BE2C (cell line): ENCODE measurements around the gene TREML2.

Source experiments
- DNase-seq: peaks from one replicate; pipeline ENCODE4 v3.0.0-alpha.2; 2020
- H3K27me3 ChIP-seq: fragments of 250-450 bp; sonication (Bioruptor Pico); 2 replicates; pipeline ENCODE4 v1.5.1; 2020; ENCODE audit warnings: mild to moderate bottlenecking
- H3K36me3 ChIP-seq: fragments of 250-450 bp; sonication (Bioruptor Pico); 2 replicates; pipeline ENCODE4 v1.5.1; 2020; ENCODE audit warnings: mild to moderate bottlenecking
- H3K4me1 ChIP-seq: fragments of 250-450 bp; sonication (Bioruptor Pico); 2 replicates; pipeline ENCODE4 v1.5.1; 2020
- H3K4me3 ChIP-seq: 2 replicates; pipeline ENCODE4 v1.5.1; 2011; ENCODE audit warnings: low read depth, low read length
- H3K9me3 ChIP-seq: fragments of 250-450 bp; sonication (Bioruptor Pico); 2 replicates; pipeline ENCODE4 v1.5.1; 2020
- CTCF ChIP-seq: IDR thresholded peaks from 2 replicates; pipeline ENCODE4 v1.5.1; 2012; ENCODE audit warnings: mild to moderate bottlenecking, low read depth, low read length

TREML2 gene

GRCh38 chr6:41214559-41215238, 13.8 kb upstream of the TREML2 start:
- Histone ChIP-seq H3K4me3 (no peak overlapping the region), H3K9me3 (no peaks in the 10 kb centered on the region), H3K36me3 (no peaks in the 10 kb centered on the region), H3K4me1 (no peaks in the 10 kb centered on the region), H3K27me3 (peaks cover 17% of the 10 kb centered on the region)
- TF ChIP-seq CTCF, result no peak
- DNase-seq, result no peak

DNA sequence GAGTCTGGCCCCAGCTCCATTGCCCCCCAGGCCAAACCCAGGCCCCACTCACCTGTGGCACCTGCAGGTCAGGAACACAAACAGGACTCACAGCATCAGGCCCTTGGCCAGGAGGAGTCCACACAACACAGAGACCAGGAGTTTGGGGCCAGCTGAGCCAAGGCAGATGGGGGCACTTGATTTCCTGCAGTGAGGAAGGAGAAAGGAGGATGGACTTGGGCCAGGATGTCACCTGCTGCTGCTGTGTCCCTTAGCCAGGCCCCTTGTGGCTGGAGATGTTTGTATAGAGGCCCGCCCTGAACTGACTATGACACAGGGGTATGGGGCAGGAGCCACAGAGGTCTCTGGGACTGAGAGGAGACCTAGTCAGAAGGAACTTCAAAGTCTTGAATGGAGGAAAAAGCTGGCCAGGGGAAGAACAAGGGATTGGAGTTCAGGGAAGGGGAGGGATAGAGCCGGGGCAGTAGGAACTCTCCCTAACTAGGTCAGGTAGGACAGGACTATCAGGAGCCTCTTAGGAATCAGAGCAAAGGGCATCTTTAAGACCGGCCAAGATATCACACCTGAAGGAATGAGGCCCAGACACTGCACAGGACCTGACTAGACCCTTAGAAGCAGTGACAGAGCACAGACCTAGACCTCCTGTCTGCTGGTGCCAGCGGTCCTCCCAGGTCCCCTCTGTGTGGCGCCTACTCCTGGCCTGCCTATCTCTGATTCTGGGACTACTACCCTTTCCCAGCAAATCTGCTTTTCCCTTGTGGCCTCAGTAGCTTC, 8.8 kb upstream of the TREML2 start:
- H3K4me1 ChIP-seq, result no peaks in the 10 kb centered on the region
- TF ChIP-seq CTCF, result no peak
- H3K4me3 ChIP-seq, result no peak overlapping the region
- H3K9me3 ChIP-seq, result no peaks in the 10 kb centered on the region
- no peaks in the 10 kb centered on the region for H3K36me3 ChIP-seq
- H3K27me3 ChIP-seq, result peaks cover 18% of the 10 kb centered on the region
- DNase-seq, result no peak

DNA sequence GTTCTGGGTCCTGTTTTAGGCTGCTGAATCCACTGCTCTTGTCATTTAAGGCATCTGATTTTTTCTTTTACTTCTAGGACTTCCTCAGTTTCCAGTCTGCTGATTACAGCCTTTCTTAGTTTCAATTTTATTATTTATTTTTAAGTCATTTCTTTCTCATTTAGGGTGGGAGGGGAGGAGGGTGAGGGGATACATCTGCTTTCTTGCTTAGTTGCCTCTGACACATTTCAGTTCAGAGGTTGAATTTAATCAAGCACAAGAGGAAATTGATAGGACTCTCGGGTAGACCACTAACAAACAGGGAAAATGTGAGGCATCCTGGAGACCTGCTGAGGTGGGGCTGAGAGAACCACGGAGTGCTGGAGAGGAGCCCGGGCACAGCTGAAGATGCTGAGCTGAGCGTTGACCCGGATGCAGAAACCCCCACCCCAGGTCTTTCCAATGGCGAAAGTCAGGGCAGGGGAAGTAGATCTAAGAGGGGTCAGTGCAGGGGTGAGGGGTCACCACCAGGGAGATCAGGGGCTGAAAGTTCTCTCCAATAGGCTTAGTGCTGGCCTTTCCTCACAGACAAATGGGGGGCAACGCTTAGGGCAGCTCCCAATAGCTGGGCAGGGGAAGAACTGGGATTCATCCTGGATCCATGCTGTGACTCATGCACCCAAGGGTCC, 7.6 kb upstream of the TREML2 start:
- Histone ChIP-seq H3K27me3 (peaks cover 8% of the 10 kb centered on the region), H3K9me3 (no peaks in the 10 kb centered on the region), H3K36me3 (no peaks in the 10 kb centered on the region), H3K4me3 (no peak overlapping the region), H3K4me1 (no peaks in the 10 kb centered on the region)
- TF ChIP-seq CTCF, result no peak
- DNase-seq, result no peak

DNA sequence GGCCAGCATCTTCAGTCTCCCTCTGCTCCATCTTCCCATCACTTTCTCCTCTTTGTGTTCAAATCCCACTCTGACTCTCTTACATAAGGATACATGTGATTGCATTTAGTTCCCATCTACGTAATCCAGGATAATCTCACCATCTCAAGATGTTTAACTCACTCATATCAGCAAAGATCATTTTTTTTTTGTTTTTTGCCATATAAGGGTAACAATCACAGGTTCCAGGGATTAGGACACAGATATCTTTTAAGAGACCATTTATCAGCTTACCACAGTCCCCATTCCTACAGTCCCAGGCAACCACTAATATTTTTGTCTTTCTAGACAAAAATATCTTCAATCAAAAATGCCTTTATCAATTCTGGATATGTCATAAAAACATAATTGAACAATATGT, 3.2 kb upstream of the TREML2 start:
- H3K4me1 ChIP-seq, result no peaks in the 10 kb centered on the region
- H3K9me3 ChIP-seq, result no peaks in the 10 kb centered on the region
- H3K27me3 ChIP-seq, result peaks cover 2% of the 10 kb centered on the region; the same call in 1 of the 2 replicates
- H3K4me3 ChIP-seq, result no peak overlapping the region
- DNase-seq, result no peak
- TF ChIP-seq CTCF, result no peak
- H3K36me3 ChIP-seq, result no peaks in the 10 kb centered on the region

GRCh38 chr6:41201764-41202173, 820 bp upstream of the TREML2 start:
- peaks cover 3% of the 10 kb centered on the region; the same call in 1 of the 2 replicates for H3K27me3 ChIP-seq
- no peak overlapping the region for H3K4me3 ChIP-seq
- TF ChIP-seq CTCF, result no peak

More at GRCh38 chr6:41201764-41202173, 820 bp upstream of the TREML2 start:
- no peaks in the 10 kb centered on the region for H3K9me3 ChIP-seq
- no peaks in the 10 kb centered on the region for H3K36me3 ChIP-seq
- H3K4me1 ChIP-seq, result no peaks in the 10 kb centered on the region
- DNase-seq, result no peak
